ENCODE data around the gene WWOX. TPM values are rescaled to one million over a fixed set of nuclear protein-coding genes. Genes with fewer than 3 reads are reported as not detected.

The WWOX gene
- total and polyA plus RNA-seq, 2 donors (not counting 3 experiments of a cell fraction or from before 2014, with no cell fraction given), result 6.2 to 12.5 TPM

DNA sequence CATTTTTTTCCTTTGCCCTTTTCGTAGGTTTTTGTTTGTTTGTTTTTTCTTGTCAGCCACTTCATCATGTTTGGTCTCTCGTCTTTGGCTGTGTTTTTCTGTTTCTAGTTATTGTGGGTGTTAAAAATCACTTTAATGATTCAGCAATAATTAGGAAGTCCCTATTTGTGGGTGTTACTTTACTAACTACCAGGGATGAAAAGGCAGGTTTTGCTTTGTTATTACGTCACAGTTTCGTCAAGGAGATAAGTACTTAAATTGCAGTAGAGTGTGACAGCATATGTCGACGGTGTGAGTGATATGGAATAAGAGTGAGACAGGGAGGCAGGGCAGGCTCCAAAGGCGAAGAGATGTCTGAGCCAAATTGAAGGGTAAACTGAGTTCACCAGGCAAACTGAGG, 479.6 kb downstream of the WWOX start:
- Histone ChIP-seq H3K79me2 (ENCODE audit: control insufficient read depth, insufficient read depth, low read length) (no peaks in the 10 kb centered on the region), H3K9ac (replicated peaks; ENCODE audit: extremely low read depth, insufficient read depth, low read length) (no peak overlapping the region), H3K36me3 (ENCODE audit: control insufficient read depth in 2 of 2, extremely low read depth in 1 of 2, insufficient read depth in 2 of 2, low read length in 2 of 2) (no peaks in the 10 kb centered on the region), H3K27ac (ENCODE audit: insufficient read depth, low read depth, low read length) (no peak overlapping the region), H3K4me3 (replicated peaks in 1 of 3; ENCODE audit: insufficient read depth in 1 of 3, low read depth in 1 of 3, low read length in 3 of 3) (no peak overlapping the region), H3K9me1 (replicated peaks; ENCODE audit: control insufficient read depth, extremely low read depth, insufficient read depth, low read length) (no peaks in the 10 kb centered on the region), H3K4me2 (ENCODE audit: insufficient read depth, low read length) (no peak overlapping the region), H2AFZ (ENCODE audit: low read depth, low read length) (no peak overlapping the region), H3K9me3 (replicated peaks; ENCODE audit: control insufficient read depth, insufficient read depth, low read length) (peaks cover 3% of the 10 kb centered on the region), H3K4me1 (ENCODE audit: control insufficient read depth, extremely low read depth, insufficient read depth, low read length) (no peaks in the 10 kb centered on the region), H3K27me3 (ENCODE audit: control insufficient read depth in 2 of 2, insufficient read depth in 2 of 2, low read length in 2 of 2) (no peaks in the 10 kb centered on the region), H4K20me1 (replicated peaks; ENCODE audit: control insufficient read depth, extremely low read depth, insufficient read depth, low read length) (no peaks in the 10 kb centered on the region)
- dilution Hi-C loops (cut with MboI; ENCODE audit: extremely low pct_ligation_motif_present, low sequenced_read_pairs) (no loop called here), intact Hi-C loops (cut with micrococcal nuclease) (no loop called here)
- CTCF ChIA-PET, result no interaction called here
- FAIRE-seq (no peak), DNase-seq (ENCODE audit: low read depth, low spot score) (no peak)
- POLR2A ChIA-PET, result no interaction called here
- no TSS peak for BruUV-seq (replicated peaks)
- TF ChIP-seq FOS (IDR thresholded peaks at IDR 0.05; ENCODE audit: borderline replicate concordance, insufficient read depth, low read length), result no peak
- TF ChIP-seq, protein P1, sequence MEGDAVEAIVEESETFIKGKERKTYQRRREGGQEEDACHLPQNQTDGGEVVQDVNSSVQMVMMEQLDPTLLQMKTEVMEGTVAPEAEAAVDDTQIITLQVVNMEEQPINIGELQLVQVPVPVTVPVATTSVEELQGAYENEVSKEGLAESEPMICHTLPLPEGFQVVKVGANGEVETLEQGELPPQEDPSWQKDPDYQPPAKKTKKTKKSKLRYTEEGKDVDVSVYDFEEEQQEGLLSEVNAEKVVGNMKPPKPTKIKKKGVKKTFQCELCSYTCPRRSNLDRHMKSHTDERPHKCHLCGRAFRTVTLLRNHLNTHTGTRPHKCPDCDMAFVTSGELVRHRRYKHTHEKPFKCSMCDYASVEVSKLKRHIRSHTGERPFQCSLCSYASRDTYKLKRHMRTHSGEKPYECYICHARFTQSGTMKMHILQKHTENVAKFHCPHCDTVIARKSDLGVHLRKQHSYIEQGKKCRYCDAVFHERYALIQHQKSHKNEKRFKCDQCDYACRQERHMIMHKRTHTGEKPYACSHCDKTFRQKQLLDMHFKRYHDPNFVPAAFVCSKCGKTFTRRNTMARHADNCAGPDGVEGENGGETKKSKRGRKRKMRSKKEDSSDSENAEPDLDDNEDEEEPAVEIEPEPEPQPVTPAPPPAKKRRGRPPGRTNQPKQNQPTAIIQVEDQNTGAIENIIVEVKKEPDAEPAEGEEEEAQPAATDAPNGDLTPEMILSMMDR (IDR thresholded peaks at IDR 0.05; ENCODE audit: extremely low read depth in 1 of 2, insufficient read depth in 1 of 2, low read depth in 1 of 2, low read length in 2 of 2), result no peak
- no peak for TF ChIP-seq EZH2 (IDR thresholded peaks at IDR 0.05; ENCODE audit: borderline replicate concordance, low read depth, low read length, severe bottlenecking)
- no peak for TF ChIP-seq GATA2 (IDR thresholded peaks at IDR 0.05; ENCODE audit: insufficient read depth, insufficient read length, low read depth, low read length)
- TF ChIP-seq JUN (IDR thresholded peaks at IDR 0.05; ENCODE audit: borderline replicate concordance, insufficient read depth, insufficient read length, low read depth), result no peak
- no peak for TF ChIP-seq POLR2A (IDR thresholded peaks at IDR 0.05; ENCODE audit: low read depth, low read length)
- TF ChIP-seq, protein P2, sequence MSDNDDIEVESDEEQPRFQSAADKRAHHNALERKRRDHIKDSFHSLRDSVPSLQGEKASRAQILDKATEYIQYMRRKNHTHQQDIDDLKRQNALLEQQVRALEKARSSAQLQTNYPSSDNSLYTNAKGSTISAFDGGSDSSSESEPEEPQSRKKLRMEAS (IDR thresholded peaks at IDR 0.05; ENCODE audit: insufficient read depth, insufficient read length), result no peak
- no peak for TF ChIP-seq POLR2AphosphoS5 (IDR thresholded peaks at IDR 0.05; ENCODE audit: insufficient read depth, low read depth, low read length)
- TF ChIP-seq MYC (IDR thresholded peaks at IDR 0.05; ENCODE audit: low read depth, low read length), result no peak
